Measurements from ENCODE around the gene SPG7.

The SPG7 gene

GRCh38 chr16:89600427-89600826, 92.2 kb downstream of the SPG7 start:
- ATAC-seq: no peak

GRCh38 chr16:89600956-89601355, 92.8 kb downstream of the SPG7 start:
- DNase-seq: no peak
- no peak for ATAC-seq

More at GRCh38 chr16:89600427-89600826, 92.2 kb downstream of the SPG7 start:
- no peak for DNase-seq

GRCh38 chr16:89601906-89602272, 93.7 kb downstream of the SPG7 start:
- DNase-seq (no peak), ATAC-seq (no peak)

GRCh38 chr16:89602273-89602951, 94.2 kb downstream of the SPG7 start:
- DNase-seq (peak; percentile 75), ATAC-seq (peak; percentile 91)

- no peak for ATAC-seq
- no peak for DNase-seq
These were observed 94.9 kb downstream of the SPG7 start for GRCh38 chr16:89602952-89603590.

- no peak for ATAC-seq
These were observed 96.6 kb downstream of the SPG7 start for GRCh38 chr16:89604764-89605163.

GRCh38 chr16:89605186-89605970, 97.2 kb downstream of the SPG7 start:
- ATAC-seq (no peak), DNase-seq (no peak)

More at GRCh38 chr16:89604764-89605163, 96.6 kb downstream of the SPG7 start:
- no peak for DNase-seq

GRCh38 chr16:89606006-89606405, 97.8 kb downstream of the SPG7 start:
- DNase-seq: no peak
- no peak for ATAC-seq

All from stimulated activated naive CD8-positive, alpha-beta T cell treated with anti-CD3 and anti-CD28 coated beads, Interleukin-15, Interleukin-2, amounts not matched to agents 100 U/mL and 50 U/mL, for 24 hours (primary cell).